VCaP (cell line): ENCODE measurements around the gene DGKQ.

Source experiments
- H3K27ac ChIP-seq: fragments of 450-650 bp; 2 replicates; pipeline ENCODE4 v1.5.1; 2017
- TF ChIP-seq, protein P1 (sequence below): fragments of 450-650 bp; conservative IDR thresholded peaks from 2 replicates; pipeline ENCODE4 v1.5.1; 2017; ENCODE audit warnings: mild to moderate bottlenecking, moderate library complexity

Gene DGKQ

DNA sequence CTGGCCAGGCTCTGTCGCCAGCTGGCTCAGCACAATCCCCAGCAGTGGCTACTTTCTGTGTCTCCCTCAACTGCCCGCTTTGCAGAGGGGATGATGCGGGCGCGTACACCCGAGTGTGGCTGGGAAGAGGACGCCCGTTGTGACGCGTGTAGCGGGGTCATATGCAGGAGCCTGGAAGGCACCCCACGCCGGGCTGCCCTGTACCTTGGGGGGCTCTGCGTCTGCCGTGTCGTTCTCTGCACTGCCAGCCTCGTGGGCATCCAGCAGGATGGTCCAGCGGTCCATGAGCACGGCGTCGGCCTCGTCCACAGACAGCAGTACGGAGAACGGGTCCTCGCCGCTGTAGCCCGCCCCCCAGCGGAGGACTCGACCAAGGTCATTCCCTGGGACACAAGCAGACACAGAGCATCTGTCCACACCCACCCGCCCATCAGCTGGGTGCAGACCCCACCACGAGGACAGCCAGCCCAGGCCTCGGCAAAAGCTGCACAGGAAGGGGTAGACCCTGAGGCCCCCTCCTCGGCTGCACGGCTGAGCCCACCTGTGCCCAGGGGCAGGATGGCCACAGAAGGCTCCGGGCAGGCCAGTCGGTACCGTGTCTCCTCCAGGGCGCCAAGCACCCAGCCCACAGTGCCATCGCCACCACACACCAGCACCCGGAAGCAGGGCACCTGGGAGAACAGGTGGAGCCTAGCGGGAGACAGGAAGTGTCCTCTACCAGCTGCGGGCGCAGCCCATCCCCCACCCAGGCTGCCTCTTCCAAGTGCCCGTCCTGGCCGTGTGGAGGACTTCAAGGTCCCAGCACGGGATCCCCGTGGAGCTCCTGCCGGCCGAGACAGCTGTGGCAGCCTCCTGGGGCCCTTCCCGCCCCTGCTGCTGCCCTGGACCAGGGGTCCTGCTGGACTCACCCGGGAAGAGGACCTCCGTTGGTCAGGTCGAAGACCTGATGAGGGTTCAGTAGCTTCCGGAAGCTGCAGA is 10.8 kb downstream of the DGKQ start:
- TF ChIP-seq, protein P1, sequence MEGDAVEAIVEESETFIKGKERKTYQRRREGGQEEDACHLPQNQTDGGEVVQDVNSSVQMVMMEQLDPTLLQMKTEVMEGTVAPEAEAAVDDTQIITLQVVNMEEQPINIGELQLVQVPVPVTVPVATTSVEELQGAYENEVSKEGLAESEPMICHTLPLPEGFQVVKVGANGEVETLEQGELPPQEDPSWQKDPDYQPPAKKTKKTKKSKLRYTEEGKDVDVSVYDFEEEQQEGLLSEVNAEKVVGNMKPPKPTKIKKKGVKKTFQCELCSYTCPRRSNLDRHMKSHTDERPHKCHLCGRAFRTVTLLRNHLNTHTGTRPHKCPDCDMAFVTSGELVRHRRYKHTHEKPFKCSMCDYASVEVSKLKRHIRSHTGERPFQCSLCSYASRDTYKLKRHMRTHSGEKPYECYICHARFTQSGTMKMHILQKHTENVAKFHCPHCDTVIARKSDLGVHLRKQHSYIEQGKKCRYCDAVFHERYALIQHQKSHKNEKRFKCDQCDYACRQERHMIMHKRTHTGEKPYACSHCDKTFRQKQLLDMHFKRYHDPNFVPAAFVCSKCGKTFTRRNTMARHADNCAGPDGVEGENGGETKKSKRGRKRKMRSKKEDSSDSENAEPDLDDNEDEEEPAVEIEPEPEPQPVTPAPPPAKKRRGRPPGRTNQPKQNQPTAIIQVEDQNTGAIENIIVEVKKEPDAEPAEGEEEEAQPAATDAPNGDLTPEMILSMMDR = no peak
- no peak overlapping the region for H3K27ac ChIP-seq

DNA sequence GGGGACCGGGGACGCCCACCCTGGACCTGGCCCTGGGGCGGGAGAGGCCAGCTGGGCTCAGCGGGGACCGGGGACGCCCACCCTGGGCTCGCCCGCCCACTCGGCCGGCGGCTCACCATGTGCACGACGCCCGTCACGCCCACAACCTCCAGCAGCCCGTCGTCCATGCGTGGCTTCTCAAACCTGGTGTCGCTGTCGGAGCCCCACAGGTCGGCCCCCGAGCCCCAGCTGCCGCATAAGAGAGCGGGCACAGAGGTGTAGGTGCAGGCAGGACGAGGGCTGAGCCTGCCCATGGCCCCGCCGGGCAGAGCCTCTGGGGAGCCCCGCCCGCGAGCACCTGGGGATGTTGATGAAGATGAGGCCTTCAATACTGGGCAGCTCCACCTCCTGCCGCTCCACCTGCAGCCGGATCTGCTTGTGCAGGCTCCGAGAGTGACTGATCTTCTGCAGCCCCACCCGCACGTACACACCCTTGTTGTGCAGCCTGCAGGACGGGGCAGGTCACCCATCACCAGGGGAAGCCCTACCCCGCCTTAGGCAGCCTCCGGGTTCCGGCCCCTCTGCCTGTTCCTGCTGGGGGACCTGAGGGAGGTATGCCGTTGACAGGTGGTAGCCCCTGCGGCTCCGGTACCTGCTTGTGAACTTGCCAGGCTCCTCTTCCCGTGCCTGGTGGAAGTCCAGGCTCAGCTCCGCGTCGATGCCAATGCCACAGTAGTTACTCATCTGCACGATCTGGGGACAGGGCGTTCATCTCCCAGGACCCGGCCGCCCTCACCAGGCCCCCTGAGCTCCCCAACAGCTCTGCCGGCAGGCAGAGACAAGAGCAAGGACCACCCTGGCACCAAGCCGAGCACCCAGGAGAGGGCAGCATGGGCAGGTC is 11.8 kb downstream of the DGKQ start:
- no peak overlapping the region for H3K27ac ChIP-seq
- TF ChIP-seq, protein P1 = no peak

DNA sequence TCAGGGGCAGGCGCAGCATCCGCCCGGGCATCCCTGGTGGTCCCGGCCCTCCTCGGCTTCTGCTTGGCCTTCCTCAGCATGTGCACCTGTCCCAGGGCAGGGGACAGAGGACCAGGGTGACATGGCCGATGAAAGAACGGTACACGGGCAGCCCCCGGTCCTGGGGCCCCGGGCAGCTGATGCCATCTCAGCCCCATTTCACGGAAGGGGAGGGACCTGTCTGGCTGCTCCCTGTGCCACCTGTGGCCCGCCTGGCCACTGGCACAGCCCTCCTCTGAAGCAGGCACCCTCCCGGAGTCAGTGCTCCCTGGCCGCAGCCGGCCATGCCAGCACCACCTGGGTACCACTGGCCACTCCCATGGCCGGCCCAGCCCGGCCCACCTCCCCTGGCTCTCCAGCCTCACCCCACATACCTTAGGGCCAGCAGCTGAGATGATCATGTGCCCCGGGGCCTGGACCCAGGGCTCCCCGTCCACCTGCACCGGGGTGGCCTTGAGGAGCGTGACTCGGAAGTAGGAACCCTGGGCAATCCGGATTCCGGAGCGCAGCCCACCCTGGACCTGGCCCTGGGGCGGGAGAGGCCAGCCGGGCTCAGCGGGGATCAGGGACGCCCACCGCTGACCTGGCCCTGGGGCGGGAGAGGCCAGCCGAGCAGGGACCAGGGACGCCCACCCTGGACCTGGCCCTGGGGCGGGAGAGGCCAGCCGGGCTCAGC is 12.6 kb downstream of the DGKQ start:
- TF ChIP-seq, protein P1 = no peak
- H3K27ac ChIP-seq = no peak overlapping the region

DNA sequence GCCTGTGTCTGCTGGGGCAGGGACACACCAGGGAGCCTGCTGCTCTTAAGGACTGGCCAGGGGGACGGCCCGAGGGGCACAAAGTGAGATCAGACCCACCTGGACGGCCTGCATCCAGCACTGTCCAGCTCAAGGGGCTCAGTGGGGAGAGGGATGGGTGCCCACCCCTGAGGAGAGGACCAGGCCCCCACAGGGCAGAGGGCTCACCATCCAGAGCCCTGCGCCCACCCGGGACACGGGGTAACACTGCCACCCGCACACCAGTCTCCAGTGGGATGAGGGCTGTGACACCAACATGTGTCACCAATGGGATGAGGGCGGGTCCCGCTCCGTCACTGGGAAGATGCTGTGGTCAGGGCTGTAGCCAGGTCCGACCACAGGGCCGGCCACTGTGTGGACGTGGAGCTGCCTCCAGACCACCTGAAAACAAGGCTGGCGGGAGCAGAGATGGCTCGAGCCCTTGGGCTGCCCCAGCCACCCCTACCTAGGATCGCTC is 13.2 kb downstream of the DGKQ start:
- H3K27ac ChIP-seq = no peak overlapping the region
- TF ChIP-seq, protein P1 = no peak

DNA sequence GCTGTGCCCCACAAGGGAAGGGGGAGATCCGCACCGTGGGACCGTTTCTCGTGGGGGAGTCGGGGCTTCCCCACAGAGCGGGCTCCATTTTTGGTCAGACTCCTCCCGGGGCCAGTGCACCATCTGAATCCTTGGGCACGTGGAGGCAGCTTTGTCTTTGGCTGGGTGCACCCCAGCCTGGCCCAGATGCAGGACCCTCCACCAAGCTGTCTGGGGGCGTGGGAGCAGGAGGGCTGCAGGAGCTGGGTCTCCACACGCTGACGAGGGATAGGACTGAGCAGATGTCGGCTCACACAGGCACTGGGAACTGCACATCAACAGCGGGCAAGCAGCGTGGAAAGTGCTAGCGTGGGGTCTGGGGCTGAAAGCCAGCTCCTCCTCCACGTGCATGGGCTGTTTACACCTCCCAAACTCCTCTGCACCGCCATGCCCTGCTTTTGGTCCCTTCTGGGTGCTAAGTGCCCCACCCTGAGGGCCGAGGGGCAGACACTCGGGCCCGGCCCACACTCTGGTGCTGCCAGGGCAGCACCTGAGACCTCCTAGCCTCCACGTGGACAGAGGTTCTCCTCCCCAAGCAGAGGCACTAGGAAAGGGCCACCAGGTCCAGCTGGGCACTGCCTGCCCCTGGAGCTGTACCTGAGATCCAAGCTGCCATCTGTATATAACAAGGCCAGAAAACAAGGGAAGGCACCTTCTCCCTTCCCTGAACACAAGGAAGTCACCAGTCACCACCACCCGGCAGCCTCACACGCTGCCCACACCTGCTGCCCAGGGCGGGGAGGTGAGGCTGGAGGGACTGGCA is 13.8 kb downstream of the DGKQ start:
- no peak overlapping the region for H3K27ac ChIP-seq
- TF ChIP-seq, protein P1 = no peak

- H3K27ac ChIP-seq = no peak overlapping the region
- TF ChIP-seq, protein P1 = no peak
These were observed 14.6 kb downstream of the DGKQ start for GRCh38 chr4:958696-959337.
